Tibial nerve (tissue), 4 donors: ENCODE data around the gene CFAP47. TPM values are rescaled to one million over a fixed set of nuclear protein-coding genes. Genes with fewer than 3 reads are reported as not detected.
"Not testable (repeated sequence)": the region's sequence is repeated elsewhere in the genome, so short reads cannot be mapped to it uniquely, and the experiment has no call there.

Experiments used
- DNase-seq, 2 donors: peaks; one replicate each; pipeline ENCODE4 v3.0.0-alpha.2; 2019; ENCODE audit warnings: low spot score in 2 of 2
- H3K27ac ChIP-seq, 4 donors: fragments of 200-600 bp; sonication (generic) in 3 of 4; one replicate each; pipeline ENCODE4 v1.5.1; 2017 to 2019; ENCODE audit warnings: mild to moderate bottlenecking in 1 of 4
- H3K27me3 ChIP-seq, 2 donors: fragments of 200-600 bp; sonication (generic) in 1 of 2; one replicate each; pipeline versions ENCODE4 v1.5.1 to v1.6.0; 2017 to 2019
- H3K36me3 ChIP-seq, 3 donors: fragments of 200-600 bp; sonication (generic); one replicate each; pipeline ENCODE4 v1.5.1; 2018 to 2019
- H3K4me1 ChIP-seq, 4 donors: fragments of 200-600 bp; sonication (generic) in 3 of 4; one replicate each; pipeline ENCODE4 v1.5.1; 2017 to 2019
- H3K4me3 ChIP-seq, 4 donors: fragments of 200-600 bp; sonication (generic) in 3 of 4; one replicate each; pipeline ENCODE4 v1.5.1; 2017 to 2019; ENCODE audit warnings: mild to moderate bottlenecking in 1 of 4, moderate library complexity in 1 of 4
- H3K9me3 ChIP-seq, 4 donors: fragments of 200-600 bp; sonication (generic) in 3 of 4; one replicate each; pipeline ENCODE4 v1.5.1; 2017 to 2019
- CTCF ChIP-seq, 5 experiments: fragments of 200-600 bp in 3 of 5; fragments of 450-650 bp in 2 of 5; sonication (generic) in 3 of 5; IDR thresholded peaks; one replicate each; pipeline ENCODE4 v1.5.1; 2016 to 2019; ENCODE audit warnings: antibody characterized with exemption in 5 of 5, mild to moderate bottlenecking in 3 of 5, moderate library complexity in 2 of 5
- EP300 ChIP-seq, 2 donors: sonication (generic); formaldehyde crosslinking; IDR thresholded peaks; one replicate each; pipeline ENCODE4 v1.6.1; 2017; ENCODE audit warnings: antibody characterized with exemption in 2 of 2, mild to moderate bottlenecking in 1 of 2
- POLR2A ChIP-seq, 2 donors: fragments of 450-650 bp; IDR thresholded peaks; one replicate each; pipeline ENCODE4 v1.6.1; 2017; ENCODE audit warnings: antibody characterized with exemption in 2 of 2, mild to moderate bottlenecking in 2 of 2, moderate library complexity in 2 of 2
- WGBS, 2 donors: methylation state at CpG; one replicate each; pipeline ENCODE4 v1.1.5; 2018; 5-methylcytosine and 5-hydroxymethylcytosine counted together
- total RNA-seq, 4 donors: library from RNA; depleted of rRNA; stranded (reverse); fragments of >200 nt; gene quantifications; one replicate each; pipeline ENCODE4 v1.1.0, GENCODE V29; 2016

Gene CFAP47
- total RNA-seq, 4 donors from 2014 or later, result not detected

DNA sequence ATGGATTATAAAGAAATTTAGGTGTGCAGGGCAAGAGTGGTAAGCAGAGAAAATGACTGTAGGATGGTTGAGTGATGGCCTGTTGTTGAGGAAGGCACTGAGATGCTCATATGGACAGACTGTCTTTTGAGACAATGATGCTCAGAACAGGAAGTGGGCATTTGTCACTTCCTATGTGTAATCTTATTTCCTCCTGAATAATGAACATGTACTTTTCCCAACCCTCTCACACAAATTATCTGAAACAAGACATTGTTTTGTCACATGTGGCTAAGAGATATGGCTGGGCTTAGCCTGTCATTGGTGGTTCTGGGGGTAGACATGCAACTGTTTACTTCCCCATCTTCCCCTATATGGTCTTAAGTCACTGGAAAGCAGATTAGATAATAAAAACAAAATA lies 240.5 kb downstream of the CFAP47 start:
- Histone ChIP-seq H3K4me1 (no peaks in the 10 kb centered on the region), H3K27me3 (no peaks in the 10 kb centered on the region), H3K9me3 (no peaks in the 10 kb centered on the region), H3K4me3 (no peak overlapping the region), H3K27ac (no peak overlapping the region), H3K36me3 (no peaks in the 10 kb centered on the region)
- TF ChIP-seq POLR2A (IDR thresholded peaks at IDR 0.05) (no peak), CTCF (IDR thresholded peaks at IDR 0.05) (no peak), EP300 (IDR thresholded peaks at IDR 0.05) (no peak)
- DNase-seq, result no peak

DNA sequence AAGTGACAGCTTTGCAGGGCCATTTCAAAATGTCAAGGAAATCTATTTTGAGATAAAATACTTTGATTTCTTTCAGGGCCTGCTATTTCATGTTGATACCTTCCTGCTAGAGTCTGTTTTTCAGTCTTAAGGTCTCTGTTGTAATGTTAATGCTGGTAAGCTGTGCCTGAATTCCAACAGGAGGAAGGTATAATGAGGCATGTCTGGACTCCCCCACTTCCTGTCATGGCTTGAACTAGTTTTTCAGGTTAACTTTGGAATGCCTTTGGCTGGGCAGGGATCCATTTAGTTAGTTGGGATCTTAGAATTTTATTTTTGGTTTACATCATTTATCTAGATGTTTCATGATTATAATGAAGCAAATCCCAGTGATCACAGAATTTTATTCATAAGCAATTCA lies 279.0 kb downstream of the CFAP47 start:
- Histone ChIP-seq H3K4me1 (no peaks in the 10 kb centered on the region), H3K4me3 (no peak overlapping the region), H3K27me3 (no peaks in the 10 kb centered on the region), H3K36me3 (no peaks in the 10 kb centered on the region), H3K27ac (no peak overlapping the region), H3K9me3 (no peaks in the 10 kb centered on the region)
- DNase-seq, result no peak
- TF ChIP-seq POLR2A (IDR thresholded peaks at IDR 0.05), result no peak
- no peak for TF ChIP-seq EP300 (IDR thresholded peaks at IDR 0.05)
- no peak for TF ChIP-seq CTCF (IDR thresholded peaks at IDR 0.05)

GRCh38 chrX:36199928-36200327 lies 280.4 kb downstream of the CFAP47 start:
- TF ChIP-seq POLR2A (IDR thresholded peaks at IDR 0.05), result no peak
- TF ChIP-seq EP300 (IDR thresholded peaks at IDR 0.05), result no peak
- TF ChIP-seq CTCF (IDR thresholded peaks at IDR 0.05), result no peak
- Histone ChIP-seq H3K27me3 (no peaks in the 10 kb centered on the region), H3K9me3 (no peaks in the 10 kb centered on the region), H3K27ac (no peak overlapping the region), H3K4me3 (no peak overlapping the region), H3K36me3 (no peaks in the 10 kb centered on the region), H3K4me1 (no peaks in the 10 kb centered on the region)
- no peak for DNase-seq

DNA sequence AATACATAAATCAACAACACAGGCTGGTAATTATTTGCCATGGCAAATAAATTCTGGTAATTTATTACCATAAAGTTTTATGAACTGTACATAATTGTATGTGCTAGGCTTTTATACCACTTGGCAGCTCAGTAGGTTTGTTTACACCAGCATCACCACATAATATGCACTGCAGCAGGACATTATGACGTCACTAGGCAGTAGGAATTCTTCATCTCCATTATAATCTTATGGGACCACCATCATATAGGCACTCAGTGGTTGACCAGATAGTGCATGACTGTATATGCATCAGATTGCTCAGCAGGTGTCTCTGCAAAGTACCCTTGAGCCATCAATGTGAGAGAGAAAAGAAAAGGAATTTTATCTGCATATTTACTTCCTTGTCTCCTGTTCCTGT lies 295.4 kb downstream of the CFAP47 start:
- H3K27ac ChIP-seq, result no peak overlapping the region
- H3K4me1 ChIP-seq, result no peaks in the 10 kb centered on the region
- WGBS, 2 donors, result 25 to 67% methylated on average over 1 of the region's 1 CpG
- no peak overlapping the region for H3K4me3 ChIP-seq
- TF ChIP-seq POLR2A (IDR thresholded peaks at IDR 0.05) (no peak), CTCF (IDR thresholded peaks at IDR 0.05) (no peak), EP300 (IDR thresholded peaks at IDR 0.05) (no peak)
- DNase-seq, result no peak
- no peaks in the 10 kb centered on the region for H3K36me3 ChIP-seq
- no peaks in the 10 kb centered on the region for H3K9me3 ChIP-seq
- no peaks in the 10 kb centered on the region for H3K27me3 ChIP-seq

GRCh38 chrX:36218801-36219200 lies 299.3 kb downstream of the CFAP47 start:
- WGBS, 2 donors, result 18 to 35% methylated on average over 1 of the region's 1 CpG
- no peaks in the 10 kb centered on the region for H3K36me3 ChIP-seq

GRCh38 chrX:36234840-36235528 lies 315.4 kb downstream of the CFAP47 start:
- H3K36me3 ChIP-seq, result not testable (repeated sequence)
- 86 to 90% methylated on average over 10 to 21 of the region's 21 CpGs for WGBS, 2 donors

More at GRCh38 chrX:36218801-36219200, 299.3 kb downstream of the CFAP47 start:
- Histone ChIP-seq H3K4me3 (no peak overlapping the region), H3K9me3 (no peaks in the 10 kb centered on the region), H3K27ac (no peak overlapping the region), H3K27me3 (no peaks in the 10 kb centered on the region), H3K4me1 (no peaks in the 10 kb centered on the region)
- no peak for DNase-seq
- TF ChIP-seq POLR2A (IDR thresholded peaks at IDR 0.05), result no peak
- TF ChIP-seq CTCF (IDR thresholded peaks at IDR 0.05), result no peak
- TF ChIP-seq EP300 (IDR thresholded peaks at IDR 0.05), result no peak

More at GRCh38 chrX:36234840-36235528, 315.4 kb downstream of the CFAP47 start:
- H3K4me1 ChIP-seq, DNase-seq, H3K27ac ChIP-seq, H3K4me3 ChIP-seq, H3K9me3 ChIP-seq, H3K27me3 ChIP-seq: not testable (repeated sequence)
